Measurements from ENCODE around the gene UTS2B. TPM values are rescaled to one million over a fixed set of nuclear protein-coding genes. Genes with fewer than 3 reads are reported as not detected.

UTS2B gene
- total and polyA plus RNA-seq, 4 donors: 0.10 to 0.76 TPM; not detected in 2

- TF ChIP-seq ATF3 (IDR thresholded peaks at IDR 0.05): no peak
Observed at GRCh38 chr3:191347228-191347627, 16.9 kb upstream of the UTS2B start (continued).

GRCh38 chr3:191345334-191345733 lies 15.0 kb upstream of the UTS2B start:
- no peak overlapping the region for H3K4me3 ChIP-seq (ENCODE audit: low read depth in 1 of 3, low read length in 3 of 3)
- H3K9ac ChIP-seq (ENCODE audit: low read depth in 1 of 2, low read length in 2 of 2): no peak overlapping the region
- TF ChIP-seq JUND (IDR thresholded peaks at IDR 0.05) (peak in 1 of 2 donors; percentile 52), FOXA1 (IDR thresholded peaks at IDR 0.05) (no peak)
- no peak for DNase-seq (ENCODE audit: low spot score)
- H3K36me3 ChIP-seq (ENCODE audit: control insufficient read depth in 4 of 4, insufficient read depth in 3 of 4, low read depth in 1 of 4, low read length in 3 of 4): no peaks in the 10 kb centered on the region
- H3K4me1 ChIP-seq (ENCODE audit: control insufficient read depth in 4 of 4, insufficient read depth in 4 of 4, low read length in 3 of 4): peaks cover 6 to 29% (median 15%) of the 10 kb centered on the region in 4 donors
- WGBS: 92% methylated on average over 5 of the region's 5 CpGs
- no peak overlapping the region for H3K27ac ChIP-seq (ENCODE audit: low read depth in 1 of 2, low read length in 2 of 2)
- no peaks in the 10 kb centered on the region for H3K9me3 ChIP-seq (ENCODE audit: control insufficient read depth in 4 of 4, low read length in 3 of 4)
- H3K27me3 ChIP-seq (ENCODE audit: control insufficient read depth in 4 of 4, insufficient read depth in 4 of 4, low read length in 3 of 4): no peaks in the 10 kb centered on the region

GRCh38 chr3:191343913-191344312 lies 13.6 kb upstream of the UTS2B start:
- TF ChIP-seq HNF4A (conservative IDR thresholded peaks at IDR 0.05) (no peak), CTCF (IDR thresholded peaks at IDR 0.05; ENCODE audit: low read depth, low read length, missing input control) (no peak), JUND (IDR thresholded peaks at IDR 0.05) (no peak), TAF1 (conservative IDR thresholded peaks at IDR 0.05) (no peak), ZBTB33 (IDR thresholded peaks at IDR 0.05) (no peak), MAX (IDR thresholded peaks at IDR 0.05) (no peak), NR2F2 (IDR thresholded peaks at IDR 0.05) (no peak)
- Histone ChIP-seq H3K9me3 (ENCODE audit: control insufficient read depth in 4 of 4, low read length in 3 of 4) (no peaks in the 10 kb centered on the region), H3K9ac (ENCODE audit: low read depth in 1 of 2, low read length in 2 of 2) (no peak overlapping the region), H3K27me3 (ENCODE audit: control insufficient read depth in 4 of 4, insufficient read depth in 4 of 4, low read length in 3 of 4) (no peaks in the 10 kb centered on the region), H3K4me3 (ENCODE audit: low read depth in 1 of 3, low read length in 3 of 3) (no peak overlapping the region), H3K36me3 (ENCODE audit: control insufficient read depth in 4 of 4, insufficient read depth in 3 of 4, low read depth in 1 of 4, low read length in 3 of 4) (no peaks in the 10 kb centered on the region), H3K4me1 (ENCODE audit: control insufficient read depth in 4 of 4, insufficient read depth in 4 of 4, low read length in 3 of 4) (peaks cover 11 to 33% (median 19%) of the 10 kb centered on the region in 4 donors), H3K27ac (ENCODE audit: low read depth in 1 of 2, low read length in 2 of 2) (no peak overlapping the region)
- WGBS: 86% methylated on average over 5 of the region's 5 CpGs
- DNase-seq (ENCODE audit: low spot score): no peak

GRCh38 chr3:191343115-191343514 lies 12.8 kb upstream of the UTS2B start:
- peaks cover 13 to 34% (median 20%) of the 10 kb centered on the region in 4 donors for H3K4me1 ChIP-seq (ENCODE audit: control insufficient read depth in 4 of 4, insufficient read depth in 4 of 4, low read length in 3 of 4)
- no peak for TF ChIP-seq NR2F2 (IDR thresholded peaks at IDR 0.05)
- no peak for TF ChIP-seq YY1 (IDR thresholded peaks at IDR 0.05)
- no peak for TF ChIP-seq JUND (IDR thresholded peaks at IDR 0.05)
- no peak for TF ChIP-seq HNF4G (IDR thresholded peaks at IDR 0.05)
- no peak for TF ChIP-seq RAD21 (IDR thresholded peaks at IDR 0.05)
- H3K9me3 ChIP-seq (ENCODE audit: control insufficient read depth in 4 of 4, low read length in 3 of 4): no peaks in the 10 kb centered on the region
- no peaks in the 10 kb centered on the region for H3K27me3 ChIP-seq (ENCODE audit: control insufficient read depth in 4 of 4, insufficient read depth in 4 of 4, low read length in 3 of 4)
- H3K9ac ChIP-seq (ENCODE audit: low read depth in 1 of 2, low read length in 2 of 2): no peak overlapping the region
- no peak overlapping the region for H3K4me3 ChIP-seq (ENCODE audit: low read depth in 1 of 3, low read length in 3 of 3)
- no peak for DNase-seq (ENCODE audit: low spot score)
- WGBS: 94% methylated on average over 4 of the region's 4 CpGs
- no peaks in the 10 kb centered on the region for H3K36me3 ChIP-seq (ENCODE audit: control insufficient read depth in 4 of 4, insufficient read depth in 3 of 4, low read depth in 1 of 4, low read length in 3 of 4)
- no peak overlapping the region for H3K27ac ChIP-seq (ENCODE audit: low read depth in 1 of 2, low read length in 2 of 2)

All from liver (tissue), 9 donors.